Islet of Langerhans (tissue), 1 donor: Measurements from ENCODE around the gene IZUMO2.
"Not testable (repeated sequence)": the region's sequence is repeated elsewhere in the genome, so short reads cannot be mapped to it uniquely, and the experiment has no call there.

Source experiments
- FAIRE-seq: peaks from one replicate; lab custom pipeline; 2011; peaks lifted over from hg19 to GRCh38; lab: Jason Lieb, UNC

Gene IZUMO2

GRCh38 chr19:50135856-50136602 is 27.1 kb downstream of the IZUMO2 start:
- FAIRE-seq, result not testable (repeated sequence)

- FAIRE-seq, result not testable (repeated sequence)
Observed at GRCh38 chr19:50134777-50135719, 28.0 kb downstream of the IZUMO2 start.

- FAIRE-seq, result not testable (repeated sequence)
Observed at GRCh38 chr19:50133518-50134492, 29.3 kb downstream of the IZUMO2 start.

GRCh38 chr19:50104012-50104411 is 59.1 kb downstream of the IZUMO2 start:
- not testable (repeated sequence) for FAIRE-seq

GRCh38 chr19:50103405-50103804 is 59.7 kb downstream of the IZUMO2 start:
- not testable (repeated sequence) for FAIRE-seq
